ENCODE data around the gene HBD.

Gene HBD

GRCh38 chr11:5232176-5232575 lies 2.1 kb downstream of the HBD start:
- no peaks in the 10 kb centered on the region for H3K27me3 ChIP-seq
- TF ChIP-seq, protein P1, sequence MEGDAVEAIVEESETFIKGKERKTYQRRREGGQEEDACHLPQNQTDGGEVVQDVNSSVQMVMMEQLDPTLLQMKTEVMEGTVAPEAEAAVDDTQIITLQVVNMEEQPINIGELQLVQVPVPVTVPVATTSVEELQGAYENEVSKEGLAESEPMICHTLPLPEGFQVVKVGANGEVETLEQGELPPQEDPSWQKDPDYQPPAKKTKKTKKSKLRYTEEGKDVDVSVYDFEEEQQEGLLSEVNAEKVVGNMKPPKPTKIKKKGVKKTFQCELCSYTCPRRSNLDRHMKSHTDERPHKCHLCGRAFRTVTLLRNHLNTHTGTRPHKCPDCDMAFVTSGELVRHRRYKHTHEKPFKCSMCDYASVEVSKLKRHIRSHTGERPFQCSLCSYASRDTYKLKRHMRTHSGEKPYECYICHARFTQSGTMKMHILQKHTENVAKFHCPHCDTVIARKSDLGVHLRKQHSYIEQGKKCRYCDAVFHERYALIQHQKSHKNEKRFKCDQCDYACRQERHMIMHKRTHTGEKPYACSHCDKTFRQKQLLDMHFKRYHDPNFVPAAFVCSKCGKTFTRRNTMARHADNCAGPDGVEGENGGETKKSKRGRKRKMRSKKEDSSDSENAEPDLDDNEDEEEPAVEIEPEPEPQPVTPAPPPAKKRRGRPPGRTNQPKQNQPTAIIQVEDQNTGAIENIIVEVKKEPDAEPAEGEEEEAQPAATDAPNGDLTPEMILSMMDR (IDR thresholded peaks at IDR 0.05; ENCODE audit: low read depth, low read length) = no peak
- no peaks in the 10 kb centered on the region for H3K4me1 ChIP-seq

GRCh38 chr11:5231111-5231510 lies 3.2 kb downstream of the HBD start:
- H3K4me1 ChIP-seq = no peaks in the 10 kb centered on the region
- H3K27me3 ChIP-seq = no peaks in the 10 kb centered on the region
- no peaks in the 10 kb centered on the region for H3K9me3 ChIP-seq
- no peak for DNase-seq
- no peak overlapping the region for H3K4me3 ChIP-seq (ENCODE audit: low read depth, low read length)
- no peaks in the 10 kb centered on the region for H3K36me3 ChIP-seq
- TF ChIP-seq, protein P1 (IDR thresholded peaks at IDR 0.05; ENCODE audit: low read depth, low read length) = no peak

More at GRCh38 chr11:5232176-5232575, 2.1 kb downstream of the HBD start:
- Histone ChIP-seq H3K4me3 (ENCODE audit: low read depth, low read length) (no peak overlapping the region), H3K9me3 (no peaks in the 10 kb centered on the region), H3K36me3 (no peaks in the 10 kb centered on the region)
- DNase-seq = no peak

GRCh38 chr11:5230266-5230665 lies 4.0 kb downstream of the HBD start:
- H3K4me1 ChIP-seq = no peaks in the 10 kb centered on the region
- H3K27me3 ChIP-seq = no peaks in the 10 kb centered on the region
- no peak for DNase-seq
- TF ChIP-seq, protein P1 (IDR thresholded peaks at IDR 0.05; ENCODE audit: low read depth, low read length) = no peak
- no peak overlapping the region for H3K4me3 ChIP-seq (ENCODE audit: low read depth, low read length)
- no peaks in the 10 kb centered on the region for H3K9me3 ChIP-seq
- no peaks in the 10 kb centered on the region for H3K36me3 ChIP-seq

DNA sequence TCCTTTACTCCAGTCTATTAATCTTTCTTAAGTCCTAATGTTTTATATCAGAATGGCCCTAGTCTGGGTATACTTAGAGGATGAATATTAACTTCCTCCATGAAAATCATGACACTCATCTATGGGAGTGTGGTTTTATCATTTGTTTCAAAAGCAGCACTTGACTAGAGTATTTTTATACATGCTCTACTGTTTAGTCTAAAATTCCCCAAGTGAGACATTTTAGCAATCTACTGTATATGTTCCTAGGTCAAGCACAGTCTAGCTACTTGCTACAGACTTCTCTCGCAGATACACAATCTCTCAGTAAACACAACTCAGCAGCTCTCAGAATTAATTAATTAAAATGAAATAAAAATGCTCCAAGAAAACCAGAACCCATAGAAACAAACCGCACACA lies 4.5 kb downstream of the HBD start:
- TF ChIP-seq, protein P1 (IDR thresholded peaks at IDR 0.05; ENCODE audit: low read depth, low read length) = no peak
- H3K4me3 ChIP-seq (ENCODE audit: low read depth, low read length) = no peak overlapping the region
- H3K4me1 ChIP-seq = no peaks in the 10 kb centered on the region

DNA sequence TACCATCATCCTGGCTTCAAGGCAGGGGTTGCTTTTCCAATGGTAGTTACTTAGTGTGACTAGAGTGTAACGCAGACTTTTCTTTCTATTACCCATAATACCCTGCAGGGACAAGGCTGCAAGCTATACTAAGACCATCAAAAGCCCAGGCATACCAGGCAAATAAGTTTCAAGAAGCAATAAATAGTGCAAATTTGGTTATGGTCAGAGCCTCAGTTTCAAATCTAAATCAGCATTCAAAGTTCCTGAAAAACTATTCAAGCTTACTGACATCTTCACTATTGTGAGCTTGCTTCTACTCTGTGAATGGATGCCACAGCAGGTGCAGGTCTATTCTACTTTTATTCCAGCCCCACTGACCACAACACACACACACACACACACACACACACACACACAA lies 4.9 kb downstream of the HBD start:
- Histone ChIP-seq H3K27me3 (no peaks in the 10 kb centered on the region), H3K36me3 (no peaks in the 10 kb centered on the region), H3K4me1 (no peaks in the 10 kb centered on the region), H3K9me3 (no peaks in the 10 kb centered on the region), H3K4me3 (ENCODE audit: low read depth, low read length) (no peak overlapping the region)
- TF ChIP-seq, protein P1 (IDR thresholded peaks at IDR 0.05; ENCODE audit: low read depth, low read length) = no peak
- no peak for DNase-seq

More for the DNA sequence above, 4.5 kb downstream of the HBD start:
- Histone ChIP-seq H3K36me3 (no peaks in the 10 kb centered on the region), H3K27me3 (no peaks in the 10 kb centered on the region), H3K9me3 (no peaks in the 10 kb centered on the region)
- DNase-seq = no peak

DNA sequence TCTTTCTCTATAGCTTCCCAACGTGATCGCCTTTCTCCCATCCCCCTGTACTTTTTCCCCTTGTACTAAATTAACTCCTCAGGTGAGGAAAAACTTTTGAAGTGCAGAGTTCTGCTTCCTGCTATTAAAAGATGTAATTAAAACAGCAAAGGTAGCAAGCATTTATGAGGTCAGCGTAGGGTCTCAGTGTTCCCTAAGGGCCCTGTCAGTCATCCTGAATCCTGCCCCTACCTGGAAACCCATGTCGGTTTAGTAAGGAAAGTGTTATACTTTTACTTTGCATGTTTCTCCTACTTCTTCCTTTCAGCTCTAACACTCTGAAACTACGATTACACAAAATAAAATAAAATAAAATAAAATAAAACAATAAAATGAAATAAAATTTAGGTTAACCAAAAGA lies 6.2 kb downstream of the HBD start:
- Histone ChIP-seq H3K4me1 (no peaks in the 10 kb centered on the region), H3K36me3 (no peaks in the 10 kb centered on the region), H3K4me3 (ENCODE audit: low read depth, low read length) (no peak overlapping the region), H3K27me3 (no peaks in the 10 kb centered on the region), H3K9me3 (no peaks in the 10 kb centered on the region)
- no peak for DNase-seq
- TF ChIP-seq, protein P1 (IDR thresholded peaks at IDR 0.05; ENCODE audit: low read depth, low read length) = no peak

Measured in BE2C (cell line).